GM21447 (cell line): Measurements from ENCODE around the gene SIK3.

Experiments used
- ATAC-seq: cut with Tn5 transposase; IDR thresholded peaks from one replicate; pipeline ENCODE4 v1.9.1; 2021; ENCODE audit not compliant: unreplicated experiment

The SIK3 gene

GRCh38 chr11:117080370-117080769, 17.9 kb downstream of the SIK3 start:
- no peak for ATAC-seq

- ATAC-seq, result no peak
Measured at GRCh38 chr11:117076941-117077691, 21.1 kb downstream of the SIK3 start.

GRCh38 chr11:117075186-117075585, 23.0 kb downstream of the SIK3 start:
- ATAC-seq, result no peak

GRCh38 chr11:117074119-117074518, 24.1 kb downstream of the SIK3 start:
- ATAC-seq, result no peak

- no peak for ATAC-seq
Measured at GRCh38 chr11:117073539-117073938, 24.7 kb downstream of the SIK3 start.

- no peak for ATAC-seq
Measured at GRCh38 chr11:117072517-117073461, 25.4 kb downstream of the SIK3 start.

- no peak for ATAC-seq
Measured at GRCh38 chr11:117071344-117071787, 26.9 kb downstream of the SIK3 start.

GRCh38 chr11:117070016-117070415, 28.2 kb downstream of the SIK3 start:
- no peak for ATAC-seq

- no peak for ATAC-seq
Measured at GRCh38 chr11:117068303-117068860, 29.8 kb downstream of the SIK3 start.

- ATAC-seq, result no peak
Measured at GRCh38 chr11:117066959-117067358, 31.3 kb downstream of the SIK3 start.

GRCh38 chr11:117064275-117064674, 34.0 kb downstream of the SIK3 start:
- no peak for ATAC-seq

- ATAC-seq, result no peak
Measured at GRCh38 chr11:117062498-117062897, 35.7 kb downstream of the SIK3 start.

- ATAC-seq, result no peak
Measured at GRCh38 chr11:117061256-117061655, 37.0 kb downstream of the SIK3 start.

- ATAC-seq, result no peak
Measured at GRCh38 chr11:117059611-117060148, 38.5 kb downstream of the SIK3 start.

GRCh38 chr11:117058761-117059261, 39.4 kb downstream of the SIK3 start:
- no peak for ATAC-seq

GRCh38 chr11:117057727-117058126, 40.5 kb downstream of the SIK3 start:
- no peak for ATAC-seq

GRCh38 chr11:117057317-117057716, 40.9 kb downstream of the SIK3 start:
- ATAC-seq, result no peak

GRCh38 chr11:117055469-117055868, 42.8 kb downstream of the SIK3 start:
- no peak for ATAC-seq

GRCh38 chr11:117054382-117054781, 43.8 kb downstream of the SIK3 start:
- ATAC-seq, result no peak

- ATAC-seq, result no peak
Measured at GRCh38 chr11:117052196-117053149, 45.8 kb downstream of the SIK3 start.
